ENCODE data around the gene DNM2. TPM values are rescaled to one million over a fixed set of nuclear protein-coding genes. Genes with fewer than 3 reads are reported as not detected.

DNM2 gene
- total and polyA plus RNA-seq, 2 of the 13 experiments (the other 11 are each of a cell fraction or from before 2014, with no cell fraction given), result 41.7 to 59.8 TPM

- TF ChIP-seq ZNF142 (CRISPR knock-in tag; IDR thresholded peaks at IDR 0.05) (no peak; the same call in 1 of the 2 replicates), HNF1A (IDR thresholded peaks at IDR 0.05; ENCODE audit: low read depth) (no peak), HNF1A (CRISPR knock-in tag; IDR thresholded peaks at IDR 0.05; ENCODE audit: borderline replicate concordance) (no peak; the same call in 1 of the 2 replicates), CEBPB (IDR thresholded peaks at IDR 0.05; ENCODE audit: borderline replicate concordance, low read depth, low read length) (no peak), YEATS4 (CRISPR knock-in tag; IDR thresholded peaks at IDR 0.05; ENCODE audit: borderline replicate concordance) (no peak; the same call in 1 of the 2 replicates), ZBTB25 (CRISPR knock-in tag; IDR thresholded peaks at IDR 0.05) (no peak; the same call in 1 of the 2 replicates), GATAD1 (CRISPR knock-in tag; IDR thresholded peaks at IDR 0.05) (peak; percentile 75; the same call in 1 of the 2 replicates), ATF6 (CRISPR knock-in tag; conservative IDR thresholded peaks at IDR 0.05) (no peak), TERF1 (CRISPR knock-in tag; IDR thresholded peaks at IDR 0.05) (no peak), SP2 (CRISPR knock-in tag; IDR thresholded peaks at IDR 0.05) (no peak), HMG20A (CRISPR knock-in tag; IDR thresholded peaks at IDR 0.05; ENCODE audit: borderline replicate concordance) (no peak), HNF4G (IDR thresholded peaks at IDR 0.05; ENCODE audit: borderline replicate concordance, low read depth, low read length) (no peak), HNF4G (CRISPR knock-in tag; IDR thresholded peaks at IDR 0.05; ENCODE audit: borderline replicate concordance, low read depth) (peak; percentile 45; the same call in 1 of the 2 replicates)
Observed at GRCh38 chr19:10836479-10837330, 118.8 kb downstream of the DNM2 start (continued).

All from HepG2 (cell line).